ENCODE results near the gene PLK5. TPM values are rescaled to one million over a fixed set of nuclear protein-coding genes. Genes with fewer than 3 reads are reported as not detected.

The PLK5 gene
- polyA plus RNA-seq, 1 of the 3 experiments (the other 2 are of a cell fraction) = not detected

DNA sequence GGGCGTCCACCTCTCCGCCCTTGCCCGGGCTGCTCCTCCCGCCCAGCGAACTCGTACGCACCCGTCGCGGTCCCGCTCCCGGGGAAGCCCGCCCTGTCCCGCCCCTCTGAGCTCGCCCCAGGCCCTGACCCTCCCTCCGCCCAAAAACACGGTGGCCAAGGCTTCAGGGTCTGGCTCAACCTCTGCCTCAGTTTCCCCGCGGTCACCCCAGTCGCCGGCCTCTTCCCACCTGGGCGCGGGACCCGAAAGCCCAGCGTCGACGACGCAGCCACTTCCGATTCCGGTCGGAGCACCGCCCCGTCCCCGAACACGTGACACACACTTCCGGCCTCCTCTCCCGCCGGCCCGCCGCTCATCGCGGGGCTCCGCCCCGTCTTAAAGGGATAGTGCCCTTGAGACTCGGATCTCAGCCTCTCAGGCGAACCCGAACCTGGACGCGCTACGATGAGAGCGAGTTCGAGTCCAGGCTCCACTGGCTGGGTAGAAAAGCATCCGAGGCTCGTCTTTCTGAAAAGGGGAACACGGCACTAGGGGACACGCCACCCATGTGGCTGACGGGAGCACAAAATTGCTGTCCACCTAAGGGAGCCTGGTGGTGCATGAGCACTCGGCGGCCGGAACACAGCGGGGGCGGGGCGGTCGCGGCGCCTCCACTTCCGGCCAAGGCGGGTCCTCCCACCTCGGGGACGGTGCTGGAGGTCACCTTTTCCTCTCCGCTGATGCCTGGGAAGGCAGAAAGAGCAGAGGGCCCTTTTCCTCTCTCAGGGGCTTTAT lies 44.8 kb upstream of the PLK5 start, which contains the start of gene C19orf25:
Gene C19orf25, minus strand, starts transcription at position 282 of the 774 bp plus-strand sequence. CDS start 312 bp downstream, outside the sequence.
- no peak for TF ChIP-seq FOXM1 (IDR thresholded peaks at IDR 0.05; ENCODE audit: low read depth)
- TF ChIP-seq REST (IDR thresholded peaks at IDR 0.05; ENCODE audit: low read depth, low read length) = peak; percentile 8; the same call in 1 of the 2 replicates
- 0 out of 2 replicates have a peak, but pooled peaks have one; percentile 35 for TF ChIP-seq MXI1 (IDR thresholded peaks at IDR 0.05; ENCODE audit: low read depth, low read length)
- TF ChIP-seq NFIC (IDR thresholded peaks at IDR 0.05; ENCODE audit: borderline replicate concordance) = no peak
- TF ChIP-seq ELF1 (IDR thresholded peaks at IDR 0.05) = peak; percentile 91
- peak; percentile 47; the same call in 1 of the 2 replicates for TF ChIP-seq TAF1 (IDR thresholded peaks at IDR 0.05; ENCODE audit: borderline replicate concordance, low read depth, low read length)
- peak; percentile 61 for TF ChIP-seq POLR2AphosphoS5 (IDR thresholded peaks at IDR 0.05; ENCODE audit: low read depth, low read length)
- no peak for TF ChIP-seq EP300 (IDR thresholded peaks at IDR 0.05; ENCODE audit: borderline replicate concordance in 1 of 2, low read depth in 1 of 2, low read length in 1 of 2)
- TF ChIP-seq, protein P1, sequence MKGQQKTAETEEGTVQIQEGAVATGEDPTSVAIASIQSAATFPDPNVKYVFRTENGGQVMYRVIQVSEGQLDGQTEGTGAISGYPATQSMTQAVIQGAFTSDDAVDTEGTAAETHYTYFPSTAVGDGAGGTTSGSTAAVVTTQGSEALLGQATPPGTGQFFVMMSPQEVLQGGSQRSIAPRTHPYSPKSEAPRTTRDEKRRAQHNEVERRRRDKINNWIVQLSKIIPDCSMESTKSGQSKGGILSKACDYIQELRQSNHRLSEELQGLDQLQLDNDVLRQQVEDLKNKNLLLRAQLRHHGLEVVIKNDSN (IDR thresholded peaks at IDR 0.05; ENCODE audit: borderline replicate concordance, low read depth) = peak; percentile 96
- TF ChIP-seq GABPA (IDR thresholded peaks at IDR 0.05; ENCODE audit: low read depth) = peak; percentile 88
- TF ChIP-seq SIN3A (IDR thresholded peaks at IDR 0.05; ENCODE audit: borderline replicate concordance, low read depth, low read length) = peak; percentile 50; the same call in 1 of the 2 replicates
- TF ChIP-seq USF2 (IDR thresholded peaks at IDR 0.05; ENCODE audit: borderline replicate concordance, low read depth, low read length) = peak; percentile 62; the same call in 1 of the 2 replicates
- peak; percentile 92 for TF ChIP-seq MAX (IDR thresholded peaks at IDR 0.05; ENCODE audit: low read depth)
- TF ChIP-seq PBX3 (IDR thresholded peaks at IDR 0.05) = peak; percentile 95
- Histone ChIP-seq H3K9me2 (no peaks in the 10 kb centered on the region), H3K4me1 (ENCODE audit: control insufficient read depth in 1 of 2, insufficient read depth in 2 of 2, low read depth in 1 of 2, low read length in 1 of 2) (peaks cover 3 to 4% of the 10 kb centered on the region in 2 experiments; a peak in 1 of 4 replicates), H3K79me2 (ENCODE audit: insufficient read depth) (peaks cover 44% of the 10 kb centered on the region), H3F3A (replicated peaks; ENCODE audit: insufficient read depth) (peaks cover 4% of the 10 kb centered on the region), H3K9me3 (no peaks in the 10 kb centered on the region), H3K27me3 (ENCODE audit: insufficient read depth) (no peaks in the 10 kb centered on the region), H4K20me1 (ENCODE audit: insufficient read depth) (peaks cover 20% of the 10 kb centered on the region), H3K9ac (peak within 1 kb of the TSS; percentile 80), H3K27ac (ENCODE audit: low read depth in 2 of 2, low read length in 1 of 2) (peak within 1 kb of the TSS; percentile 51 to 92), H2AFZ (ENCODE audit: low read depth) (peak within 1 kb of the TSS; percentile 61; the same call in 1 of the 2 replicates), H3K4me2 (peak within 1 kb of the TSS; percentile 96), H3K4me3 (ENCODE audit: low read depth in 2 of 2, low read length in 1 of 2) (peak within 1 kb of the TSS; percentile 60 to 84), H3K36me3 (replicated peaks in 1 of 2; ENCODE audit: control insufficient read depth in 1 of 2, insufficient read depth in 2 of 2, low read length in 1 of 2) (peaks cover 7 to 12% of the 10 kb centered on the region in 2 experiments)
- DNase-seq = peak; percentile 98
- POLR2A ChIA-PET = interaction anchor here (1.0 kb wide), 1 partner anchor 11 kb away, joined by 4 read pairs; no protein-coding TSS in a partner anchor
- WGBS (ENCODE audit: low lambda C conversion rate) = 3% methylated on average over 11 of the region's 71 CpGs
- CTCF ChIA-PET = no interaction called here

All from SK-N-SH (cell line).